DOHH2 (cell line): ENCODE results near the gene ZNHIT1.

Source experiments
- H3F3A ChIP-seq: fragments of 200-600 bp; sonication (generic), shearing (Covaris generic); 2 replicates; pipeline ENCODE4 v1.6.0; 2016; ENCODE audit warnings: antibody characterized with exemption, mild to moderate bottlenecking; ENCODE audit not compliant: control insufficient read depth, insufficient read depth
- H3K27ac ChIP-seq: fragments of 200-600 bp; sonication (generic); 2 replicates; pipeline ENCODE4 v1.5.1; 2014; ENCODE audit warnings: low read depth, mild to moderate bottlenecking, low read length, moderate library complexity
- H3K27me3 ChIP-seq: fragments of 200-600 bp; sonication (generic); 2 replicates; pipeline ENCODE4 v1.6.1; 2014; ENCODE audit warnings: mild to moderate bottlenecking, low read length, mixed read lengths; ENCODE audit not compliant: control insufficient read depth
- H3K36me3 ChIP-seq: fragments of 200-600 bp; sonication (generic); 2 replicates; pipeline ENCODE4 v1.6.1; 2014; ENCODE audit warnings: mild to moderate bottlenecking, low read length, moderate library complexity, mixed read lengths; ENCODE audit not compliant: control insufficient read depth
- H3K4me1 ChIP-seq: fragments of 200-600 bp; sonication (generic); 2 replicates; pipeline ENCODE4 v1.6.1; 2014; ENCODE audit warnings: mild to moderate bottlenecking, low read length, mixed read lengths; ENCODE audit not compliant: control insufficient read depth
- H3K4me2 ChIP-seq: fragments of 200-600 bp; sonication (generic); 2 replicates; pipeline ENCODE4 v1.6.0; 2014; ENCODE audit warnings: mild to moderate bottlenecking, low read length, moderate library complexity
- H3K4me3 ChIP-seq: fragments of 200-600 bp; sonication (generic); 2 replicates; pipeline ENCODE4 v1.5.1; 2014; ENCODE audit warnings: mild to moderate bottlenecking, low read length, mixed read lengths
- H3K79me2 ChIP-seq: fragments of 200-600 bp; sonication (generic); 2 replicates; pipeline ENCODE4 v1.6.1; 2014; ENCODE audit warnings: mild to moderate bottlenecking, low read length, mixed read lengths; ENCODE audit not compliant: control insufficient read depth
- H3K9me2 ChIP-seq: fragments of 200-600 bp; sonication (generic); replicated peaks from 2 replicates; pipeline ENCODE4 v1.6.1; 2014; ENCODE audit warnings: mild to moderate bottlenecking, low read length, mixed read lengths; ENCODE audit not compliant: control insufficient read depth
- H3K9me3 ChIP-seq: fragments of 200-600 bp; sonication (generic); 2 replicates; pipeline ENCODE4 v1.6.1; 2014; ENCODE audit warnings: antibody characterized with exemption, low read length, mixed read lengths; ENCODE audit not compliant: control insufficient read depth, insufficient read depth
- H4K20me1 ChIP-seq: fragments of 200-600 bp; sonication (generic); 2 replicates; pipeline ENCODE4 v1.6.0; 2014; ENCODE audit warnings: low read depth, mild to moderate bottlenecking, antibody characterized with exemption, low read length, moderate library complexity; ENCODE audit not compliant: control insufficient read depth, insufficient read depth
- CTCF ChIP-seq: fragments of 200-600 bp; sonication (generic); IDR thresholded peaks from one replicate; pipeline ENCODE4 v1.5.1; 2014; ENCODE audit warnings: antibody characterized with exemption, mild to moderate bottlenecking, low read depth, low read length; ENCODE audit not compliant: poor library complexity, severe bottlenecking
- EZH2phosphoT487 ChIP-seq: fragments of 200-600 bp; sonication (generic); IDR thresholded peaks from 2 replicates; pipeline ENCODE4 v1.6.1; 2017; ENCODE audit warnings: borderline replicate concordance, mild to moderate bottlenecking, antibody characterized with exemption, low read length, moderate library complexity, mixed read lengths

The ZNHIT1 gene

DNA sequence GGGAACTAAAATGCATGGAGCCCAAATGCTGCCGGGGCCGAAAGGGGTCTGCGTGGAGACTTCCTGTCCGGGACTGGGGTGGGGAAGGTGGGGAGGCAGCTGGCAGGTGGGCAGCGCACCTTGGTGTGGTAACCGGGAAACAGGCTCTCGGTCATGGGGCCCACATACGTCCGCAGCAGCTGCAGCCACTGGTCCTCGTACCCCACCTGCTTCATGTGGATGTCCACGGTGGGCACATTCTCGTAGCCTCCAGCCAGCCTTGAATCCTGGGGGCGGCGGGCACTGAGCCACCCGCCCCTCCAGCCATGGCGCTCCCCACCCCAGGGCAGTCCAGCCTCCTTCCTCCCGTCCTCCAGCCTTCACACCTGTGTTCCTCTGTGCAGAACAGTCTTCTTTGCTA, 10.5 kb upstream of the ZNHIT1 start:
- Histone ChIP-seq H3F3A (no peaks in the 10 kb centered on the region), H3K27ac (no peak overlapping the region), H3K4me1 (peaks cover 10% of the 10 kb centered on the region), H3K9me2 (no peaks in the 10 kb centered on the region), H3K36me3 (no peaks in the 10 kb centered on the region; the same call in 1 of the 2 replicates), H3K9me3 (no peaks in the 10 kb centered on the region), H3K4me2 (no peak overlapping the region), H3K27me3 (no peaks in the 10 kb centered on the region), H3K4me3 (no peak overlapping the region), H3K79me2 (no peaks in the 10 kb centered on the region), H4K20me1 (no peaks in the 10 kb centered on the region)
- no peak for TF ChIP-seq EZH2phosphoT487
- TF ChIP-seq CTCF, result no peak

- no peaks in the 10 kb centered on the region for H3K9me2 ChIP-seq
- H3K79me2 ChIP-seq, result no peaks in the 10 kb centered on the region
- no peak overlapping the region for H3K4me2 ChIP-seq
- no peak overlapping the region for H3K4me3 ChIP-seq
- no peak for TF ChIP-seq EZH2phosphoT487
- TF ChIP-seq CTCF, result no peak
- peaks cover 3% of the 10 kb centered on the region for H3K4me1 ChIP-seq
- H3K36me3 ChIP-seq, result no peaks in the 10 kb centered on the region; the same call in 1 of the 2 replicates
- no peaks in the 10 kb centered on the region for H3F3A ChIP-seq
- no peaks in the 10 kb centered on the region for H4K20me1 ChIP-seq
- H3K27ac ChIP-seq, result no peak overlapping the region
- no peaks in the 10 kb centered on the region for H3K27me3 ChIP-seq
- H3K9me3 ChIP-seq, result no peaks in the 10 kb centered on the region
Measured at GRCh38 chr7:101208794-101209193, 9.2 kb upstream of the ZNHIT1 start.

- Histone ChIP-seq H3K9me2 (no peaks in the 10 kb centered on the region), H3K36me3 (no peaks in the 10 kb centered on the region; the same call in 1 of the 2 replicates), H3K27me3 (no peaks in the 10 kb centered on the region), H3K4me3 (no peak overlapping the region), H3K79me2 (no peaks in the 10 kb centered on the region), H3K27ac (no peak overlapping the region), H3K4me2 (no peak overlapping the region), H3F3A (no peaks in the 10 kb centered on the region), H3K4me1 (no peaks in the 10 kb centered on the region), H3K9me3 (no peaks in the 10 kb centered on the region), H4K20me1 (no peaks in the 10 kb centered on the region)
- TF ChIP-seq EZH2phosphoT487 (no peak), CTCF (no peak)
Measured at GRCh38 chr7:101210143-101210542, 7.8 kb upstream of the ZNHIT1 start.
